ENCODE data around the gene C11orf21. TPM values are rescaled to one million over a fixed set of nuclear protein-coding genes. Genes with fewer than 3 reads are reported as not detected.

Gene C11orf21
- polyA plus RNA-seq, 1 donor (not counting 4 experiments of a cell fraction or from before 2014, with no cell fraction given): not detected

DNA sequence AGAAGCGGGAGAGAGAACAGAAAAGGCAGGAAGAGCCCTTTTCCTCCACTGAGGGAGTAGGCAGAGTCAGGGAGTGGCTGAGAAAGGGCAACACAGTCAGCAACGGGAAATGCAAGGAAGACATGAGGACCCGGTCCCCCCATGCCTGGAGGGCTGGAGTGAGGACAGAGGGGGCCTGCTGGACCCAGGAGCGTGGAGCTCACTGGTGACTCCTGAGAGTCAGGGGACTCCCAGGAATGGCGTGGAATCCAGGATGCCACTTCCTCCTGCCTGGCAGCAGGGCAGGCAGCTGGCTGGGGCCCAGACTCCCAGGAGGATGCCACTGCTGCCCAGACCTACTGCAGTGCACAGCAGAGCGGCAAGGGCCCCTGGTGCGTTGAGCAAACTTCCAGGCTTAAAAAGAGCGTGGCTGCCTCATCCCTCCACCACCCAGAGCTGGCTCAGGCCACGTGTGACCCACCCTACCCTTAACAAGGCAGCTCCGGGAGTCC, 11.3 kb downstream of the C11orf21 start:
- H3K9me1 ChIP-seq (ENCODE audit: control insufficient read depth, extremely low read depth, insufficient read depth, low read length): no peaks in the 10 kb centered on the region
- H3K36me3 ChIP-seq (ENCODE audit: control insufficient read depth in 2 of 2, extremely low read depth in 1 of 2, insufficient read depth in 2 of 2, low read length in 2 of 2): no peaks in the 10 kb centered on the region
- H3K79me2 ChIP-seq (ENCODE audit: control insufficient read depth, insufficient read depth, low read length): no peaks in the 10 kb centered on the region
- H3K4me2 ChIP-seq (ENCODE audit: control insufficient read depth, extremely low read depth, insufficient read depth, low read depth, low read length): no peak overlapping the region
- dilution Hi-C loops (cut with MboI; ENCODE audit: extremely low pct_ligation_motif_present, low sequenced_read_pairs): no loop called here
- no peaks in the 10 kb centered on the region for H3K4me1 ChIP-seq (ENCODE audit: control insufficient read depth, extremely low read depth, insufficient read depth, low read length)
- peaks cover 18% of the 10 kb centered on the region for H3K27me3 ChIP-seq (ENCODE audit: control insufficient read depth, extremely low read depth, insufficient read depth, low read length)
- no peak for DNase-seq (ENCODE audit: low read depth, low spot score)
- no peak overlapping the region for H3K27ac ChIP-seq (ENCODE audit: control insufficient read depth, insufficient read depth, low read length)
- no peaks in the 10 kb centered on the region for H4K20me1 ChIP-seq (ENCODE audit: control insufficient read depth, extremely low read depth, insufficient read depth, low read length)
- no peaks in the 10 kb centered on the region for H3K9me3 ChIP-seq (ENCODE audit: control insufficient read depth, low read depth, low read length)
- H2AFZ ChIP-seq (ENCODE audit: control insufficient read depth, low read length): no peak overlapping the region
- no peak for FAIRE-seq
- no peak for TF ChIP-seq EZH2 (IDR thresholded peaks at IDR 0.05; ENCODE audit: low read length)
- TF ChIP-seq, protein P1, sequence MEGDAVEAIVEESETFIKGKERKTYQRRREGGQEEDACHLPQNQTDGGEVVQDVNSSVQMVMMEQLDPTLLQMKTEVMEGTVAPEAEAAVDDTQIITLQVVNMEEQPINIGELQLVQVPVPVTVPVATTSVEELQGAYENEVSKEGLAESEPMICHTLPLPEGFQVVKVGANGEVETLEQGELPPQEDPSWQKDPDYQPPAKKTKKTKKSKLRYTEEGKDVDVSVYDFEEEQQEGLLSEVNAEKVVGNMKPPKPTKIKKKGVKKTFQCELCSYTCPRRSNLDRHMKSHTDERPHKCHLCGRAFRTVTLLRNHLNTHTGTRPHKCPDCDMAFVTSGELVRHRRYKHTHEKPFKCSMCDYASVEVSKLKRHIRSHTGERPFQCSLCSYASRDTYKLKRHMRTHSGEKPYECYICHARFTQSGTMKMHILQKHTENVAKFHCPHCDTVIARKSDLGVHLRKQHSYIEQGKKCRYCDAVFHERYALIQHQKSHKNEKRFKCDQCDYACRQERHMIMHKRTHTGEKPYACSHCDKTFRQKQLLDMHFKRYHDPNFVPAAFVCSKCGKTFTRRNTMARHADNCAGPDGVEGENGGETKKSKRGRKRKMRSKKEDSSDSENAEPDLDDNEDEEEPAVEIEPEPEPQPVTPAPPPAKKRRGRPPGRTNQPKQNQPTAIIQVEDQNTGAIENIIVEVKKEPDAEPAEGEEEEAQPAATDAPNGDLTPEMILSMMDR (optimal IDR thresholded peaks at IDR 0.05 in 1 of 3, IDR thresholded peaks at IDR 0.05 in 1 of 3, conservative IDR thresholded peaks at IDR 0.05 in 1 of 3; ENCODE audit: extremely low read depth in 1 of 3, insufficient read depth in 2 of 3, low read length in 3 of 3): no peak
- no peak overlapping the region for H3K9ac ChIP-seq (ENCODE audit: control insufficient read depth, extremely low read depth, insufficient read depth, low read length)
- H3K4me3 ChIP-seq (ENCODE audit: control insufficient read depth in 2 of 3, extremely low read depth in 1 of 3, insufficient read depth in 2 of 3, low read depth in 1 of 3, low read length in 3 of 3): no peak overlapping the region

DNA sequence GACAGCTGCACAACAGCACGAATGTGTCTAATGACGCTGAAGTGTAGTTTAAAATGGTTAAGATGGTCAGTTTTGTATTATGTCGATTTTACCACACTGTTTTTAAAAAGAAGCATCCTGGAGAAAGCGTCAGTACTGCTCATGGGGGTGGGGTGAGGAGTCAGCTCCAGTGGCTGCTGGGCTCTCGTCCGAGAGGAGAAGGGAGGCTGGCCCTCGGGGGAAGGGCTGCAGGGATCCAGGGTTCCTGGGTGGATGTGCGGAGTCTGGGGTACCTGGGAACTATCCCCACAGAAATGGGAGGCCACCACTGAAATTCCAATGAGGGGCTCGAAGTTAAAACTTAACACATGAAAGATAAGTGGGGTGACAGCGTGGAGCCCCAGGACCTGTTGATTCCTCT, 11.9 kb downstream of the C11orf21 start:
- FAIRE-seq (no peak), DNase-seq (ENCODE audit: low read depth, low spot score) (no peak)
- dilution Hi-C loops (cut with MboI; ENCODE audit: extremely low pct_ligation_motif_present, low sequenced_read_pairs): no loop called here
- H3K4me1 ChIP-seq (ENCODE audit: control insufficient read depth, extremely low read depth, insufficient read depth, low read length): no peaks in the 10 kb centered on the region
- no peak overlapping the region for H3K4me2 ChIP-seq (ENCODE audit: control insufficient read depth, extremely low read depth, insufficient read depth, low read depth, low read length)
- no peaks in the 10 kb centered on the region for H3K79me2 ChIP-seq (ENCODE audit: control insufficient read depth, insufficient read depth, low read length)
- H4K20me1 ChIP-seq (ENCODE audit: control insufficient read depth, extremely low read depth, insufficient read depth, low read length): no peaks in the 10 kb centered on the region
- H3K27me3 ChIP-seq (ENCODE audit: control insufficient read depth, extremely low read depth, insufficient read depth, low read length): peaks cover 18% of the 10 kb centered on the region
- H2AFZ ChIP-seq (ENCODE audit: control insufficient read depth, low read length): no peak overlapping the region
- no peak overlapping the region for H3K27ac ChIP-seq (ENCODE audit: control insufficient read depth, insufficient read depth, low read length)
- no peaks in the 10 kb centered on the region for H3K9me1 ChIP-seq (ENCODE audit: control insufficient read depth, extremely low read depth, insufficient read depth, low read length)
- TF ChIP-seq EZH2 (IDR thresholded peaks at IDR 0.05; ENCODE audit: low read length): no peak
- TF ChIP-seq, protein P1 (optimal IDR thresholded peaks at IDR 0.05 in 1 of 3, IDR thresholded peaks at IDR 0.05 in 1 of 3, conservative IDR thresholded peaks at IDR 0.05 in 1 of 3; ENCODE audit: extremely low read depth in 1 of 3, insufficient read depth in 2 of 3, low read length in 3 of 3): no peak
- no peak overlapping the region for H3K4me3 ChIP-seq (ENCODE audit: control insufficient read depth in 2 of 3, extremely low read depth in 1 of 3, insufficient read depth in 2 of 3, low read depth in 1 of 3, low read length in 3 of 3)
- no peak overlapping the region for H3K9ac ChIP-seq (ENCODE audit: control insufficient read depth, extremely low read depth, insufficient read depth, low read length)
- H3K36me3 ChIP-seq (ENCODE audit: control insufficient read depth in 2 of 2, extremely low read depth in 1 of 2, insufficient read depth in 2 of 2, low read length in 2 of 2): no peaks in the 10 kb centered on the region
- no peaks in the 10 kb centered on the region for H3K9me3 ChIP-seq (ENCODE audit: control insufficient read depth, low read depth, low read length)
